ENCODE measurements around the gene FA2H.

GRCh38 chr16:74725651-74726455 is 48.8 kb downstream of the FA2H start:
- TF ChIP-seq, protein P1, sequence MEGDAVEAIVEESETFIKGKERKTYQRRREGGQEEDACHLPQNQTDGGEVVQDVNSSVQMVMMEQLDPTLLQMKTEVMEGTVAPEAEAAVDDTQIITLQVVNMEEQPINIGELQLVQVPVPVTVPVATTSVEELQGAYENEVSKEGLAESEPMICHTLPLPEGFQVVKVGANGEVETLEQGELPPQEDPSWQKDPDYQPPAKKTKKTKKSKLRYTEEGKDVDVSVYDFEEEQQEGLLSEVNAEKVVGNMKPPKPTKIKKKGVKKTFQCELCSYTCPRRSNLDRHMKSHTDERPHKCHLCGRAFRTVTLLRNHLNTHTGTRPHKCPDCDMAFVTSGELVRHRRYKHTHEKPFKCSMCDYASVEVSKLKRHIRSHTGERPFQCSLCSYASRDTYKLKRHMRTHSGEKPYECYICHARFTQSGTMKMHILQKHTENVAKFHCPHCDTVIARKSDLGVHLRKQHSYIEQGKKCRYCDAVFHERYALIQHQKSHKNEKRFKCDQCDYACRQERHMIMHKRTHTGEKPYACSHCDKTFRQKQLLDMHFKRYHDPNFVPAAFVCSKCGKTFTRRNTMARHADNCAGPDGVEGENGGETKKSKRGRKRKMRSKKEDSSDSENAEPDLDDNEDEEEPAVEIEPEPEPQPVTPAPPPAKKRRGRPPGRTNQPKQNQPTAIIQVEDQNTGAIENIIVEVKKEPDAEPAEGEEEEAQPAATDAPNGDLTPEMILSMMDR (IDR thresholded peaks at IDR 0.05): no peak
- TF ChIP-seq EP300 (IDR thresholded peaks at IDR 0.05): no peak
- no peak for TF ChIP-seq POLR2A (IDR thresholded peaks at IDR 0.05)
- no peak for TF ChIP-seq POLR2AphosphoS5 (IDR thresholded peaks at IDR 0.05)

Data from sigmoid colon (tissue), 4 donors.